ENCODE data around the gene EML4. TPM values are rescaled to one million over a fixed set of nuclear protein-coding genes. Genes with fewer than 3 reads are reported as not detected.
A peak's percentile ranks its signal among the peaks of the same experiment; 100 is the strongest.

The EML4 gene
- total RNA-seq, 1 donor from 2014 or later = 167 TPM

- H3K27ac Mint-ChIP-seq = no peak overlapping the region
- H3K79me2 ChIP-seq (ENCODE audit: low read depth) = peaks cover 99% of the 10 kb centered on the region
- no peak overlapping the region for H2AFZ ChIP-seq (replicated peaks)
- peaks cover 6% of the 10 kb centered on the region for H3K9me3 Mint-ChIP-seq
- H3K9ac ChIP-seq = no peak overlapping the region
- H3K4me1 Mint-ChIP-seq = peaks cover 11% of the 10 kb centered on the region
- no peaks in the 10 kb centered on the region for H3K9me3 ChIP-seq (ENCODE audit: low read depth)
- H3K27me3 Mint-ChIP-seq (ENCODE audit: insufficient read depth, low read depth) = peaks cover 2% of the 10 kb centered on the region
- no peaks in the 10 kb centered on the region for H3K36me3 ChIP-seq
- H4K20me1 ChIP-seq (ENCODE audit: low read depth) = peaks cover 76% of the 10 kb centered on the region
- peaks cover 7% of the 10 kb centered on the region for H3K36me3 Mint-ChIP-seq
- H3K4me3 Mint-ChIP-seq = no peak overlapping the region
- peak overlapping the region; percentile 17 for H3K4me2 ChIP-seq
- peaks cover 12% of the 10 kb centered on the region for H3F3A ChIP-seq (ENCODE audit: low read depth)
- H3K4me3 ChIP-seq = no peak overlapping the region
- peak overlapping the region; percentile 34 for H3K27ac ChIP-seq
- no peaks in the 10 kb centered on the region for H3K27me3 ChIP-seq
- DNase-seq (ENCODE audit: low spot score) = peak; percentile 57
- no peak for TF ChIP-seq EZH2 (IDR thresholded peaks at IDR 0.05)
- TF ChIP-seq, protein P1, sequence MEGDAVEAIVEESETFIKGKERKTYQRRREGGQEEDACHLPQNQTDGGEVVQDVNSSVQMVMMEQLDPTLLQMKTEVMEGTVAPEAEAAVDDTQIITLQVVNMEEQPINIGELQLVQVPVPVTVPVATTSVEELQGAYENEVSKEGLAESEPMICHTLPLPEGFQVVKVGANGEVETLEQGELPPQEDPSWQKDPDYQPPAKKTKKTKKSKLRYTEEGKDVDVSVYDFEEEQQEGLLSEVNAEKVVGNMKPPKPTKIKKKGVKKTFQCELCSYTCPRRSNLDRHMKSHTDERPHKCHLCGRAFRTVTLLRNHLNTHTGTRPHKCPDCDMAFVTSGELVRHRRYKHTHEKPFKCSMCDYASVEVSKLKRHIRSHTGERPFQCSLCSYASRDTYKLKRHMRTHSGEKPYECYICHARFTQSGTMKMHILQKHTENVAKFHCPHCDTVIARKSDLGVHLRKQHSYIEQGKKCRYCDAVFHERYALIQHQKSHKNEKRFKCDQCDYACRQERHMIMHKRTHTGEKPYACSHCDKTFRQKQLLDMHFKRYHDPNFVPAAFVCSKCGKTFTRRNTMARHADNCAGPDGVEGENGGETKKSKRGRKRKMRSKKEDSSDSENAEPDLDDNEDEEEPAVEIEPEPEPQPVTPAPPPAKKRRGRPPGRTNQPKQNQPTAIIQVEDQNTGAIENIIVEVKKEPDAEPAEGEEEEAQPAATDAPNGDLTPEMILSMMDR (IDR thresholded peaks at IDR 0.05) = peak; percentile 61
- peaks cover 15% of the 10 kb centered on the region for H3K4me1 ChIP-seq
Observed at GRCh38 chr2:42196403-42197267, 27.5 kb downstream of the EML4 start.

DNA sequence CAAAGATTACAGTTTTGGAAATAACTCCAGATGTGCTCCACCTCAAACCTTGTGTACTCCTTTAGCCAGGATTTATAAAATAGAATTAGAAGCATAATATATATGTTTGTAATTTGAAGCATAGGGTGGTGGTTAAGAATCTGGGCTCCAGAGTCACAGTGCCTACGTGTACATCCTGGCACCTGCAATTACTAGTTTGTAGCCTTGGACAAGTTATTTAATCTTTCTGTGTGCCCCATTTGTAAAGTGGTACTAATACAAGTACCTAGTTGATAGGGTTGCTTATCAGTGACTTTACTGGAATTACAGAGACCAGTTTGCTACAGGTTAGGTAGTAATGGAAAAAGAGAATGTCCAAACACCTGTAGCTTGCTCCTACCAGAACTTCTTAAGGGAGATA lies 28.6 kb downstream of the EML4 start:
- H3K27ac Mint-ChIP-seq = no peak overlapping the region
- Histone ChIP-seq H3F3A (ENCODE audit: low read depth) (peaks cover 7% of the 10 kb centered on the region), H2AFZ (replicated peaks) (no peak overlapping the region), H3K4me2 (no peak overlapping the region), H3K27me3 (no peaks in the 10 kb centered on the region), H3K9me3 (ENCODE audit: low read depth) (no peaks in the 10 kb centered on the region), H3K36me3 (no peaks in the 10 kb centered on the region), H3K9ac (no peak overlapping the region), H3K79me2 (ENCODE audit: low read depth) (peaks cover 99% of the 10 kb centered on the region), H3K27ac (no peak overlapping the region), H4K20me1 (ENCODE audit: low read depth) (peaks cover 77% of the 10 kb centered on the region), H3K4me1 (peaks cover 15% of the 10 kb centered on the region), H3K4me3 (no peak overlapping the region)
- H3K4me1 Mint-ChIP-seq = peaks cover 8% of the 10 kb centered on the region
- TF ChIP-seq, protein P1 (IDR thresholded peaks at IDR 0.05) = no peak
- TF ChIP-seq EZH2phosphoT487 (IDR thresholded peaks at IDR 0.05) (no peak), EZH2 (IDR thresholded peaks at IDR 0.05) (no peak)
- no peak for DNase-seq (ENCODE audit: low spot score)
- peaks cover 7% of the 10 kb centered on the region for H3K36me3 Mint-ChIP-seq
- H3K9me3 Mint-ChIP-seq = peaks cover 6% of the 10 kb centered on the region
- H3K27me3 Mint-ChIP-seq (ENCODE audit: insufficient read depth, low read depth) = peaks cover 2% of the 10 kb centered on the region
- no peak overlapping the region for H3K4me3 Mint-ChIP-seq

DNA sequence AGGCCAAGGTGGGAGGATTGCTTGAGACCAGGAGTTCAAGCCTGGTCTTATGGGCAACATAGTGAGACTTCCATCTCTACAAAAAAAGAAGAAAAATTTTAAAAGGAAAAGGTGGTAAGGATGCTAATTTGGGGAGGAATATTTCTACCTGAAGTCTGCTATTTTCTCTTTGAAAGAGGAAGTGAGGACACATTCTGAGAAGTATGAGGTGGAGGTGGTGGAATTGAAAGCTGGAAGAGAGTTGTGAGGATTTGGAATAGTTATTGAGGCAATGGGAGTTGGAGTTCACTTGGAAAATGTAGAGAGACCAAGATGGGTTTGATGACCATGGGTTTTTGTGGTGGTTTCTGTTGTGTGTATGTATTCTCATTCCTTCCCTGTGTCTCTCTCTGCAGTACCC lies 29.3 kb downstream of the EML4 start:
- Mint-ChIP-seq H3K36me3 (peaks cover 7% of the 10 kb centered on the region), H3K9me3 (peaks cover 6% of the 10 kb centered on the region), H3K4me1 (peaks cover 4% of the 10 kb centered on the region), H3K27ac (no peak overlapping the region), H3K27me3 (ENCODE audit: insufficient read depth, low read depth) (peaks cover 2% of the 10 kb centered on the region), H3K4me3 (no peak overlapping the region)
- H3K79me2 ChIP-seq (ENCODE audit: low read depth) = peaks cover 99% of the 10 kb centered on the region
- no peak overlapping the region for H3K4me2 ChIP-seq
- no peak for DNase-seq (ENCODE audit: low spot score)
- no peaks in the 10 kb centered on the region for H3K9me3 ChIP-seq (ENCODE audit: low read depth)
- H3F3A ChIP-seq (ENCODE audit: low read depth) = peaks cover 3% of the 10 kb centered on the region
- H3K4me1 ChIP-seq = peaks cover 15% of the 10 kb centered on the region
- H2AFZ ChIP-seq (replicated peaks) = no peak overlapping the region
- TF ChIP-seq EZH2 (IDR thresholded peaks at IDR 0.05) = no peak
- TF ChIP-seq, protein P1 (IDR thresholded peaks at IDR 0.05) = no peak
- no peak for TF ChIP-seq EZH2phosphoT487 (IDR thresholded peaks at IDR 0.05)
- no peak overlapping the region for H3K4me3 ChIP-seq
- no peaks in the 10 kb centered on the region for H3K27me3 ChIP-seq
- no peak overlapping the region for H3K9ac ChIP-seq
- H3K27ac ChIP-seq = no peak overlapping the region
- no peaks in the 10 kb centered on the region for H3K36me3 ChIP-seq
- peaks cover 77% of the 10 kb centered on the region for H4K20me1 ChIP-seq (ENCODE audit: low read depth)

All from neural progenitor cell (in vitro differentiated cells).